Activated CD4-positive, alpha-beta T cell treated with anti-CD3 and anti-CD28 coated beads, Interleukin-2, amount 10 ng/mL, durations not matched to agents 7 days and 5 days (primary cell): ENCODE results near the gene CXCL16. TPM values are rescaled to one million over a fixed set of nuclear protein-coding genes. Genes with fewer than 3 reads are reported as not detected.

Source experiments
- CTCF ChIA-PET: fragments of 350-600 bp; sonication (Branson Sonifier 250); formaldehyde crosslinking; loops from one replicate; lab custom pipeline; 2021; ENCODE audit warnings: antibody characterized with exemption; lab: Charles Lee
- POLR2A ChIA-PET: fragments of 350-600 bp; sonication (Branson Sonifier 250); formaldehyde crosslinking; loops from one replicate; lab custom pipeline; 2021; ENCODE audit warnings: antibody characterized with exemption; lab: Charles Lee
- DNase-seq: peaks from one replicate; pipeline ENCODE4 v3.0.0-alpha.2; 2020
- H3K27ac Mint-ChIP-seq: one replicate; pipeline ENCODE4 v1.8.0; 2021; ENCODE audit warnings: mild to moderate bottlenecking, moderate library complexity, mixed read lengths
- H3K27me3 Mint-ChIP-seq: one replicate; pipeline ENCODE4 v1.8.0; 2021; ENCODE audit warnings: mixed read lengths
- H3K36me3 Mint-ChIP-seq: one replicate; pipeline ENCODE4 v1.8.0; 2021; ENCODE audit warnings: low read depth, mixed read lengths
- H3K4me1 Mint-ChIP-seq: one replicate; pipeline ENCODE4 v1.8.0; 2021; ENCODE audit warnings: mixed read lengths
- H3K4me3 Mint-ChIP-seq: one replicate; pipeline ENCODE4 v1.8.0; 2021; ENCODE audit warnings: mild to moderate bottlenecking, moderate library complexity, mixed read lengths
- H3K9me3 Mint-ChIP-seq: one replicate; pipeline ENCODE4 v1.8.0; 2021; ENCODE audit warnings: mixed read lengths
- total RNA-seq, 2 experiments: library from RNA; stranded (reverse); gene quantifications; one replicate each; pipeline ENCODE4 v1.2.3, GENCODE V29; 2021

Gene CXCL16
- total RNA-seq, 2 experiments from 2014 or later = 0.94 to 1.6 TPM

- Mint-ChIP-seq H3K36me3 (no peaks in the 10 kb centered on the region), H3K27ac (peak within 1 kb of the TSS; percentile 78), H3K9me3 (no peaks in the 10 kb centered on the region), H3K4me1 (peaks cover 18% of the 10 kb centered on the region), H3K27me3 (peaks cover 4% of the 10 kb centered on the region), H3K4me3 (no peak within 1 kb of the TSS)
- POLR2A ChIA-PET = no interaction called here
- CTCF ChIA-PET = interaction anchor here (1.2 to 1.3 kb wide), 2 partner anchors 14 to 18 kb away, joined by 3 to 7 read pairs; partner anchors contain the start of gene GLTPD2
- DNase-seq = peak; percentile 56
Observed at GRCh38 chr17:4771519-4772234, 31.9 kb upstream of the CXCL16 start, which contains the start of gene TM4SF5. TSS of gene TM4SF5 (plus strand) at chr17:4771886. CDS start at chr17:4771923, 37 bp downstream.

GRCh38 chr17:4769628-4770027, 29.9 kb upstream of the CXCL16 start:
- no peak for DNase-seq
- no peak overlapping the region for H3K4me3 Mint-ChIP-seq
- no peaks in the 10 kb centered on the region for H3K36me3 Mint-ChIP-seq
- no peaks in the 10 kb centered on the region for H3K9me3 Mint-ChIP-seq
- peaks cover 9% of the 10 kb centered on the region for H3K27me3 Mint-ChIP-seq
- peaks cover 18% of the 10 kb centered on the region for H3K4me1 Mint-ChIP-seq
- no peak overlapping the region for H3K27ac Mint-ChIP-seq
- CTCF ChIA-PET = interaction anchor here (1.1 to 1.3 kb wide), 2 partner anchors 20 to 60 kb away, joined by 3 read pairs; partner anchors contain the start of gene ARRB2
- POLR2A ChIA-PET = no interaction called here

- Mint-ChIP-seq H3K36me3 (no peaks in the 10 kb centered on the region), H3K27me3 (peaks cover 12% of the 10 kb centered on the region), H3K4me3 (no peak overlapping the region), H3K4me1 (peaks cover 18% of the 10 kb centered on the region), H3K27ac (peak overlapping the region; percentile 1), H3K9me3 (no peaks in the 10 kb centered on the region)
- CTCF ChIA-PET = no interaction called here
- POLR2A ChIA-PET = no interaction called here
- DNase-seq = no peak
Observed at GRCh38 chr17:4768298-4768697, 28.6 kb upstream of the CXCL16 start.

- H3K9me3 Mint-ChIP-seq = no peaks in the 10 kb centered on the region
- no peak overlapping the region for H3K4me3 Mint-ChIP-seq
- no peak overlapping the region for H3K27ac Mint-ChIP-seq
- H3K36me3 Mint-ChIP-seq = no peaks in the 10 kb centered on the region
- CTCF ChIA-PET = no interaction called here
- POLR2A ChIA-PET = no interaction called here
- peaks cover 11% of the 10 kb centered on the region for H3K27me3 Mint-ChIP-seq
- peaks cover 12% of the 10 kb centered on the region for H3K4me1 Mint-ChIP-seq
- no peak for DNase-seq
Observed at GRCh38 chr17:4766723-4767122, 27.0 kb upstream of the CXCL16 start.

- Mint-ChIP-seq H3K4me3 (no peak overlapping the region), H3K4me1 (peaks cover 7% of the 10 kb centered on the region), H3K27ac (peak overlapping the region; percentile 25), H3K27me3 (peaks cover 11% of the 10 kb centered on the region), H3K36me3 (no peaks in the 10 kb centered on the region), H3K9me3 (no peaks in the 10 kb centered on the region)
- ChIA-PET CTCF (no interaction called here), POLR2A (no interaction called here)
- DNase-seq = no peak
Observed at GRCh38 chr17:4766201-4766600, 26.5 kb upstream of the CXCL16 start.

GRCh38 chr17:4764595-4764994, 24.9 kb upstream of the CXCL16 start:
- CTCF ChIA-PET = interaction anchor here (1.2 kb wide), 1 partner anchor 25 kb away, joined by 4 read pairs; no protein-coding TSS in a partner anchor

GRCh38 chr17:4759776-4760236, 20.1 kb upstream of the CXCL16 start:
- Mint-ChIP-seq H3K27me3 (peaks cover 28% of the 10 kb centered on the region), H3K4me3 (no peak overlapping the region), H3K4me1 (no peaks in the 10 kb centered on the region), H3K36me3 (no peaks in the 10 kb centered on the region), H3K9me3 (no peaks in the 10 kb centered on the region), H3K27ac (no peak overlapping the region)
- POLR2A ChIA-PET = no interaction called here
- CTCF ChIA-PET = no interaction called here
- DNase-seq = no peak

More at GRCh38 chr17:4764595-4764994, 24.9 kb upstream of the CXCL16 start:
- no peaks in the 10 kb centered on the region for H3K36me3 Mint-ChIP-seq
- H3K27ac Mint-ChIP-seq = no peak overlapping the region
- peaks cover 16% of the 10 kb centered on the region for H3K27me3 Mint-ChIP-seq
- no peak overlapping the region for H3K4me3 Mint-ChIP-seq
- DNase-seq = no peak
- POLR2A ChIA-PET = interaction anchor here (0.8 kb wide), 1 partner anchor 38 kb away, joined by 3 read pairs; no protein-coding TSS in a partner anchor
- H3K4me1 Mint-ChIP-seq = no peaks in the 10 kb centered on the region
- no peaks in the 10 kb centered on the region for H3K9me3 Mint-ChIP-seq

- Mint-ChIP-seq H3K4me1 (peaks cover 6% of the 10 kb centered on the region), H3K9me3 (no peaks in the 10 kb centered on the region), H3K4me3 (no peak overlapping the region), H3K27ac (no peak overlapping the region), H3K36me3 (no peaks in the 10 kb centered on the region), H3K27me3 (peaks cover 35% of the 10 kb centered on the region)
- CTCF ChIA-PET = interaction anchor here (0.6 kb wide), 2 partner anchors 301 to 956 kb away, joined by 3 to 7 read pairs; no protein-coding TSS in a partner anchor
- no peak for DNase-seq
- POLR2A ChIA-PET = no interaction called here
Observed at GRCh38 chr17:4753392-4753791, 13.7 kb upstream of the CXCL16 start.

GRCh38 chr17:4751932-4752331, 12.2 kb upstream of the CXCL16 start:
- Mint-ChIP-seq H3K4me1 (peaks cover 17% of the 10 kb centered on the region), H3K27ac (no peak overlapping the region), H3K9me3 (no peaks in the 10 kb centered on the region), H3K4me3 (no peak overlapping the region), H3K27me3 (peaks cover 28% of the 10 kb centered on the region), H3K36me3 (no peaks in the 10 kb centered on the region)
- ChIA-PET POLR2A (no interaction called here), CTCF (interaction anchor here (0.6 kb wide), 1 partner anchor 24 kb away, joined by 4 read pairs; no protein-coding TSS in a partner anchor)
- no peak for DNase-seq

- peaks cover 2% of the 10 kb centered on the region for H3K36me3 Mint-ChIP-seq
- H3K9me3 Mint-ChIP-seq = no peaks in the 10 kb centered on the region
- ChIA-PET POLR2A (no interaction called here), CTCF (no interaction called here)
- H3K4me3 Mint-ChIP-seq = no peak overlapping the region
- peaks cover 27% of the 10 kb centered on the region for H3K27me3 Mint-ChIP-seq
- H3K4me1 Mint-ChIP-seq = peaks cover 24% of the 10 kb centered on the region
- H3K27ac Mint-ChIP-seq = no peak overlapping the region
- DNase-seq = no peak
Observed at GRCh38 chr17:4750606-4751005, 10.9 kb upstream of the CXCL16 start.

GRCh38 chr17:4748686-4749085, 9.0 kb upstream of the CXCL16 start:
- peaks cover 19% of the 10 kb centered on the region for H3K27me3 Mint-ChIP-seq
- H3K4me3 Mint-ChIP-seq = no peak overlapping the region
- H3K27ac Mint-ChIP-seq = peak overlapping the region; percentile 20
- H3K9me3 Mint-ChIP-seq = no peaks in the 10 kb centered on the region
- H3K4me1 Mint-ChIP-seq = peaks cover 29% of the 10 kb centered on the region
- POLR2A ChIA-PET = no interaction called here
- peaks cover 2% of the 10 kb centered on the region for H3K36me3 Mint-ChIP-seq
- CTCF ChIA-PET = interaction anchor here (0.6 kb wide), 1 partner anchor 153 kb away, joined by 3 read pairs; no protein-coding TSS in a partner anchor
- no peak for DNase-seq

GRCh38 chr17:4747847-4748246, 8.1 kb upstream of the CXCL16 start:
- ChIA-PET CTCF (interaction anchor here (0.6 kb wide), 1 partner anchor 154 kb away, joined by 3 read pairs; no protein-coding TSS in a partner anchor), POLR2A (no interaction called here)
- H3K4me3 Mint-ChIP-seq = peak overlapping the region; percentile 35
- peak overlapping the region; percentile 70 for H3K27ac Mint-ChIP-seq
- peak; percentile 60 for DNase-seq
- H3K9me3 Mint-ChIP-seq = no peaks in the 10 kb centered on the region
- peaks cover 29% of the 10 kb centered on the region for H3K4me1 Mint-ChIP-seq
- peaks cover 2% of the 10 kb centered on the region for H3K36me3 Mint-ChIP-seq
- H3K27me3 Mint-ChIP-seq = peaks cover 17% of the 10 kb centered on the region
